ENCODE results near the gene NHSL1. TPM values are rescaled to one million over a fixed set of nuclear protein-coding genes. Genes with fewer than 3 reads are reported as not detected.

NHSL1 gene
- total and polyA plus RNA-seq, 9 of the 15 experiments (the other 6 are each of a cell fraction or from before 2014, with no cell fraction given), result 0.09 to 0.20 TPM; not detected in 7

DNA sequence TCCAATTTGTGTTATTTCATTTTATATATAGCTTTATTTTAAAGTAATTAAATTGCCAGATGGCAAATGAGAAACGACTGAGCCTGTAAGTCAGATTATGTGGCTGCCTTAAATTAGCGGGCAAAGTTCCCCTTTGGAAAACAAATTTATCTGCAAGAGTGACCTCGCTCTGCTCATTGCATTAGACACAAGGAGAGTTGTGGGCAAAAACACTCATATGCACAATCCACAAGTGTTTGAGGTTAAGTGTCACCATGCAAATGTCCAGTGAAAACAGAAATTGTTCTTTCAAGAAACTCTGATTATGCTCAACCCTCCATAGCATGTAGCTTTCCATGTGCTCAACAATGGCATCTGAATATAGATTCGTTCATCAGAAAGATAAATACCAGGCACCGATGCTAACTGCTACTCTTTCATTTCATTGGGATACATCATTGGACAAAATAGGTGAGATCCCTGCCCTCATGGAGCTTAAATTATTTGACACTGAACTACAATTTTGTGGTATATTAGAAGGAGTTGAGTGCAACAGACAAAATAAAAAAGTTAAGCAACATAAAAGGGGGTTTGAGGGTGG lies 1.7 kb upstream of the NHSL1 start (continued):
- TF ChIP-seq, protein P1, sequence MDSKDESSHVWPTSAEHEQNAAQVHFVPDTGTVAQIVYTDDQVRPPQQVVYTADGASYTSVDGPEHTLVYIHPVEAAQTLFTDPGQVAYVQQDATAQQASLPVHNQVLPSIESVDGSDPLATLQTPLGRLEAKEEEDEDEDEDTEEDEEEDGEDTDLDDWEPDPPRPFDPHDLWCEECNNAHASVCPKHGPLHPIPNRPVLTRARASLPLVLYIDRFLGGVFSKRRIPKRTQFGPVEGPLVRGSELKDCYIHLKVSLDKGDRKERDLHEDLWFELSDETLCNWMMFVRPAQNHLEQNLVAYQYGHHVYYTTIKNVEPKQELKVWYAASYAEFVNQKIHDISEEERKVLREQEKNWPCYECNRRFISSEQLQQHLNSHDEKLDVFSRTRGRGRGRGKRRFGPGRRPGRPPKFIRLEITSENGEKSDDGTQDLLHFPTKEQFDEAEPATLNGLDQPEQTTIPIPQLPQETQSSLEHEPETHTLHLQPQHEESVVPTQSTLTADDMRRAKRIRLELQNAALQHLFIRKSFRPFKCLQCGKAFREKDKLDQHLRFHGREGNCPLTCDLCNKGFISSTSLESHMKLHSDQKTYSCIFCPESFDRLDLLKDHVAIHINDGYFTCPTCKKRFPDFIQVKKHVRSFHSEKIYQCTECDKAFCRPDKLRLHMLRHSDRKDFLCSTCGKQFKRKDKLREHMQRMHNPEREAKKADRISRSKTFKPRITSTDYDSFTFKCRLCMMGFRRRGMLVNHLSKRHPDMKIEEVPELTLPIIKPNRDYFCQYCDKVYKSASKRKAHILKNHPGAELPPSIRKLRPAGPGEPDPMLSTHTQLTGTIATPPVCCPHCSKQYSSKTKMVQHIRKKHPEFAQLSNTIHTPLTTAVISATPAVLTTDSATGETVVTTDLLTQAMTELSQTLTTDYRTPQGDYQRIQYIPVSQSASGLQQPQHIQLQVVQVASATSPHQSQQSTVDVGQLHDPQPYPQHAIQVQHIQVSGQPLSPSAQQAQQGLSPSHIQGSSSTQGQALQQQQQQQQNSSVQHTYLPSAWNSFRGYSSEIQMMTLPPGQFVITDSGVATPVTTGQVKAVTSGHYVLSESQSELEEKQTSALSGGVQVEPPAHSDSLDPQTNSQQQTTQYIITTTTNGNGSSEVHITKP (IDR thresholded peaks at IDR 0.05; ENCODE audit: partially characterized antibody), result no peak
- TF ChIP-seq, protein P2, sequence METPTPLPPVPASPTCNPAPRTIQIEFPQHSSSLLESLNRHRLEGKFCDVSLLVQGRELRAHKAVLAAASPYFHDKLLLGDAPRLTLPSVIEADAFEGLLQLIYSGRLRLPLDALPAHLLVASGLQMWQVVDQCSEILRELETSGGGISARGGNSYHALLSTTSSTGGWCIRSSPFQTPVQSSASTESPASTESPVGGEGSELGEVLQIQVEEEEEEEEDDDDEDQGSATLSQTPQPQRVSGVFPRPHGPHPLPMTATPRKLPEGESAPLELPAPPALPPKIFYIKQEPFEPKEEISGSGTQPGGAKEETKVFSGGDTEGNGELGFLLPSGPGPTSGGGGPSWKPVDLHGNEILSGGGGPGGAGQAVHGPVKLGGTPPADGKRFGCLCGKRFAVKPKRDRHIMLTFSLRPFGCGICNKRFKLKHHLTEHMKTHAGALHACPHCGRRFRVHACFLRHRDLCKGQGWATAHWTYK (CRISPR knock-in tag; IDR thresholded peaks at IDR 0.05), result no peak
- no peak for TF ChIP-seq ELF2 (CRISPR knock-in tag; IDR thresholded peaks at IDR 0.05)
- no peak for TF ChIP-seq FOSL1 (tag; conservative IDR thresholded peaks at IDR 0.05)
- TF ChIP-seq GABPB2 (CRISPR knock-in tag; conservative IDR thresholded peaks at IDR 0.05), result no peak
- TF ChIP-seq, protein P3, sequence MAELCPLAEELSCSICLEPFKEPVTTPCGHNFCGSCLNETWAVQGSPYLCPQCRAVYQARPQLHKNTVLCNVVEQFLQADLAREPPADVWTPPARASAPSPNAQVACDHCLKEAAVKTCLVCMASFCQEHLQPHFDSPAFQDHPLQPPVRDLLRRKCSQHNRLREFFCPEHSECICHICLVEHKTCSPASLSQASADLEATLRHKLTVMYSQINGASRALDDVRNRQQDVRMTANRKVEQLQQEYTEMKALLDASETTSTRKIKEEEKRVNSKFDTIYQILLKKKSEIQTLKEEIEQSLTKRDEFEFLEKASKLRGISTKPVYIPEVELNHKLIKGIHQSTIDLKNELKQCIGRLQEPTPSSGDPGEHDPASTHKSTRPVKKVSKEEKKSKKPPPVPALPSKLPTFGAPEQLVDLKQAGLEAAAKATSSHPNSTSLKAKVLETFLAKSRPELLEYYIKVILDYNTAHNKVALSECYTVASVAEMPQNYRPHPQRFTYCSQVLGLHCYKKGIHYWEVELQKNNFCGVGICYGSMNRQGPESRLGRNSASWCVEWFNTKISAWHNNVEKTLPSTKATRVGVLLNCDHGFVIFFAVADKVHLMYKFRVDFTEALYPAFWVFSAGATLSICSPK (IDR thresholded peaks at IDR 0.05; ENCODE audit: borderline replicate concordance), result no peak
- no peak for TF ChIP-seq ETV5 (CRISPR knock-in tag; IDR thresholded peaks at IDR 0.05; ENCODE audit: low read depth)

Data from K562 (cell line).